HG03175 (cell line): ENCODE results near the gene XRN1.
A peak's percentile ranks its signal among the peaks of the same experiment; 100 is the strongest.
"Not testable (repeated sequence)": the region's sequence is repeated elsewhere in the genome, so short reads cannot be mapped to it uniquely, and the experiment has no call there.

Experiments used
- ATAC-seq: cut with Tn5 transposase; IDR thresholded peaks from one replicate; pipeline ENCODE4 v1.9.1; 2021; ENCODE audit warnings: mild to moderate bottlenecking, moderate library complexity; ENCODE audit not compliant: unreplicated experiment

Gene XRN1

GRCh38 chr3:142353571-142353970, 94.3 kb downstream of the XRN1 start:
- no peak for ATAC-seq

GRCh38 chr3:142352698-142353097, 95.1 kb downstream of the XRN1 start:
- ATAC-seq: not testable (repeated sequence)

- no peak for ATAC-seq
These were observed 99.4 kb downstream of the XRN1 start for GRCh38 chr3:142348460-142348859.

- no peak for ATAC-seq
These were observed 109.8 kb downstream of the XRN1 start for GRCh38 chr3:142337994-142338393.

GRCh38 chr3:142332390-142332789, 115.4 kb downstream of the XRN1 start:
- ATAC-seq: no peak

- ATAC-seq: not testable (repeated sequence)
These were observed 123.4 kb downstream of the XRN1 start for GRCh38 chr3:142324275-142324953.

- no peak for ATAC-seq
These were observed 127.9 kb downstream of the XRN1 start for GRCh38 chr3:142319912-142320311.

- no peak for ATAC-seq
These were observed 128.7 kb downstream of the XRN1 start for GRCh38 chr3:142319094-142319493.

- ATAC-seq: no peak
These were observed 129.5 kb downstream of the XRN1 start for GRCh38 chr3:142318331-142318730.

- ATAC-seq: not testable (repeated sequence)
These were observed 131.9 kb downstream of the XRN1 start for GRCh38 chr3:142315978-142316388.

GRCh38 chr3:142315083-142315482, 132.8 kb downstream of the XRN1 start:
- ATAC-seq: no peak

GRCh38 chr3:142310439-142310838, 137.4 kb downstream of the XRN1 start:
- no peak for ATAC-seq

GRCh38 chr3:142302847-142303246, 145.0 kb downstream of the XRN1 start:
- not testable (repeated sequence) for ATAC-seq

GRCh38 chr3:142298626-142299025, 149.2 kb downstream of the XRN1 start:
- no peak for ATAC-seq

- no peak for ATAC-seq
These were observed 151.3 kb downstream of the XRN1 start for GRCh38 chr3:142296507-142296906.

GRCh38 chr3:142287866-142288638, 159.8 kb downstream of the XRN1 start:
- no peak for ATAC-seq

GRCh38 chr3:142285083-142285517, 162.7 kb downstream of the XRN1 start:
- no peak for ATAC-seq

GRCh38 chr3:142282503-142282902, 165.3 kb downstream of the XRN1 start:
- no peak for ATAC-seq

- no peak for ATAC-seq
These were observed 166.4 kb downstream of the XRN1 start for GRCh38 chr3:142281474-142281873.

- peak; percentile 80 for ATAC-seq
These were observed 167.8 kb downstream of the XRN1 start for GRCh38 chr3:142279965-142280590.

- ATAC-seq: no peak
These were observed 169.4 kb downstream of the XRN1 start for GRCh38 chr3:142278451-142278850.

GRCh38 chr3:142276781-142277180, 171.1 kb downstream of the XRN1 start:
- ATAC-seq: no peak
